K562 (cell line): ENCODE results near the gene ABCB10. TPM values are rescaled to one million over a fixed set of nuclear protein-coding genes. Genes with fewer than 3 reads are reported as not detected.
A peak's percentile ranks its signal among the peaks of the same experiment; 100 is the strongest.

Experiments used
- NR2C2 ChIP-seq, 2 experiments: fragments of 200-800 bp in 1 of 2; sonication (Bioruptor generic) in 1 of 2; sonication (generic) in 1 of 2; formaldehyde crosslinking in 1 of 2; IDR thresholded peaks; 2 replicates each; pipeline versions ENCODE4 v1.6.1 to v1.8.0; 2016 to 2022; ENCODE audit warnings: mild to moderate bottlenecking in 1 of 2, missing compliant biosample characterization in 1 of 2, missing genetic modification characterization in 1 of 2, missing genetic modification reagents in 1 of 2
- RFX1 ChIP-seq: fragments of 450-650 bp; IDR thresholded peaks from 2 replicates; pipeline ENCODE4 v1.6.1; 2016; ENCODE audit warnings: mild to moderate bottlenecking, moderate library complexity
- SRF ChIP-seq, 2 experiments: fragments of 250-450, 450-650 bp in 1 of 2; sonication (Bioruptor Pico) in 1 of 2; sonication (generic) in 1 of 2; formaldehyde crosslinking; IDR thresholded peaks; 2 replicates each; pipeline versions ENCODE4 v1.5.0 to v1.5.1; 2020 to 2022; ENCODE audit warnings: mild to moderate bottlenecking in 1 of 2, missing genetic modification reagents in 1 of 2
- TAF1 ChIP-seq: IDR thresholded peaks from 2 replicates; pipeline ENCODE4 v1.6.1; 2011; ENCODE audit warnings: mild to moderate bottlenecking, low read length, moderate library complexity; ENCODE audit not compliant: insufficient read depth, control insufficient read depth, severe bottlenecking; ENCODE audit errors: extremely low read depth
- XRCC4 ChIP-seq: IDR thresholded peaks from one replicate; pipeline ENCODE4 v1.6.1; 2011; ENCODE audit not compliant: insufficient read depth, insufficient read length; ENCODE audit errors: extremely low read depth
- polyA plus RNA-seq, 8 experiments: library from polyadenylated mRNA; depleted of rRNA in 4 of 8; stranded (reverse) in 5 of 8; unstranded in 3 of 8; fragments of >200 nt; fragmentation: Nextera tagmentation in 2 of 8; fragmentation: Illumina TruSeq in 1 of 8; extraction: Ambion mirVana in 2 of 8; extraction: Trizol in 1 of 8; gene quantifications; 2 replicates each; pipeline versions ENCODE4 v1.2.1 to v1.2.3, GENCODE V29; 2011 to 2014; ENCODE audit warnings: inconsistent platforms in 1 of 8, missing spikeins in 1 of 8
- total RNA-seq, 7 experiments: library from RNA; depleted of rRNA in 6 of 7; stranded (reverse); fragments of >200 nt in 6 of 7; fragmentation: Illumina TruSeq in 2 of 7; extraction: Trizol in 2 of 7; gene quantifications; 2 replicates each; pipeline versions ENCODE4 v1.2.1 to v1.2.3, GENCODE V29; 2011 to 2021; ENCODE audit warnings: low replicate concordance in 1 of 7
- TF ChIP-seq, protein P1 (sequence below): fragments of 250-450 bp; sonication (Bioruptor Pico); IDR thresholded peaks from 2 replicates; pipeline ENCODE4 v1.4.0; 2020
- TF ChIP-seq, protein P2 (sequence below): fragments of 450-650 bp; IDR thresholded peaks from 2 replicates; pipeline ENCODE4 v1.6.1; 2016; ENCODE audit warnings: low read depth

ABCB10 gene
- total and polyA plus RNA-seq, 9 of the 15 experiments (the other 6 are each of a cell fraction or from before 2014, with no cell fraction given): 12.4 to 54.8 (median 36.4) TPM

- TF ChIP-seq, protein P1, sequence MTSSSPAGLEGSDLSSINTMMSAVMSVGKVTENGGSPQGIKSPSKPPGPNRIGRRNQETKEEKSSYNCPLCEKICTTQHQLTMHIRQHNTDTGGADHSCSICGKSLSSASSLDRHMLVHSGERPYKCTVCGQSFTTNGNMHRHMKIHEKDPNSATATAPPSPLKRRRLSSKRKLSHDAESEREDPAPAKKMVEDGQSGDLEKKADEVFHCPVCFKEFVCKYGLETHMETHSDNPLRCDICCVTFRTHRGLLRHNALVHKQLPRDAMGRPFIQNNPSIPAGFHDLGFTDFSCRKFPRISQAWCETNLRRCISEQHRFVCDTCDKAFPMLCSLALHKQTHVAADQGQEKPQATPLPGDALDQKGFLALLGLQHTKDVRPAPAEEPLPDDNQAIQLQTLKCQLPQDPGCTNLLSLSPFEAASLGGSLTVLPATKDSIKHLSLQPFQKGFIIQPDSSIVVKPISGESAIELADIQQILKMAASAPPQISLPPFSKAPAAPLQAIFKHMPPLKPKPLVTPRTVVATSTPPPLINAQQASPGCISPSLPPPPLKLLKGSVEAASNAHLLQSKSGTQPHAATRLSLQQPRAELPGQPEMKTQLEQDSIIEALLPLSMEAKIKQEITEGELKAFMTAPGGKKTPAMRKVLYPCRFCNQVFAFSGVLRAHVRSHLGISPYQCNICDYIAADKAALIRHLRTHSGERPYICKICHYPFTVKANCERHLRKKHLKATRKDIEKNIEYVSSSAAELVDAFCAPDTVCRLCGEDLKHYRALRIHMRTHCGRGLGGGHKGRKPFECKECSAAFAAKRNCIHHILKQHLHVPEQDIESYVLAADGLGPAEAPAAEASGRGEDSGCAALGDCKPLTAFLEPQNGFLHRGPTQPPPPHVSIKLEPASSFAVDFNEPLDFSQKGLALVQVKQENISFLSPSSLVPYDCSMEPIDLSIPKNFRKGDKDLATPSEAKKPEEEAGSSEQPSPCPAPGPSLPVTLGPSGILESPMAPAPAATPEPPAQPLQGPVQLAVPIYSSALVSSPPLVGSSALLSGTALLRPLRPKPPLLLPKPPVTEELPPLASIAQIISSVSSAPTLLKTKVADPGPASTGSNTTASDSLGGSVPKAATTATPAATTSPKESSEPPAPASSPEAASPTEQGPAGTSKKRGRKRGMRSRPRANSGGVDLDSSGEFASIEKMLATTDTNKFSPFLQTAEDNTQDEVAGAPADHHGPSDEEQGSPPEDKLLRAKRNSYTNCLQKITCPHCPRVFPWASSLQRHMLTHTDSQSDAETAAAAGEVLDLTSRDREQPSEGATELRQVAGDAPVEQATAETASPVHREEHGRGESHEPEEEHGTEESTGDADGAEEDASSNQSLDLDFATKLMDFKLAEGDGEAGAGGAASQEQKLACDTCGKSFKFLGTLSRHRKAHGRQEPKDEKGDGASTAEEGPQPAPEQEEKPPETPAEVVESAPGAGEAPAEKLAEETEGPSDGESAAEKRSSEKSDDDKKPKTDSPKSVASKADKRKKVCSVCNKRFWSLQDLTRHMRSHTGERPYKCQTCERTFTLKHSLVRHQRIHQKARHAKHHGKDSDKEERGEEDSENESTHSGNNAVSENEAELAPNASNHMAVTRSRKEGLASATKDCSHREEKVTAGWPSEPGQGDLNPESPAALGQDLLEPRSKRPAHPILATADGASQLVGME: 0 out of 2 replicates have a peak, but pooled peaks have one; percentile 56
- TF ChIP-seq TAF1: peak; percentile 55
- peak in 1 of 2 experiments; percentile 80; a peak in 2 of 4 replicates for TF ChIP-seq SRF (CRISPR knock-in tag; IDR thresholded peaks at IDR 0.05)
- no peak for TF ChIP-seq XRCC4
- TF ChIP-seq NR2C2 (CRISPR knock-in tag; IDR thresholded peaks at IDR 0.05): peak; percentile 67; the same call in 1 of the 2 replicates
- peak; percentile 53; the same call in 1 of the 2 replicates for TF ChIP-seq NR2C2 (tag; IDR thresholded peaks at IDR 0.05)
- TF ChIP-seq, protein P2, sequence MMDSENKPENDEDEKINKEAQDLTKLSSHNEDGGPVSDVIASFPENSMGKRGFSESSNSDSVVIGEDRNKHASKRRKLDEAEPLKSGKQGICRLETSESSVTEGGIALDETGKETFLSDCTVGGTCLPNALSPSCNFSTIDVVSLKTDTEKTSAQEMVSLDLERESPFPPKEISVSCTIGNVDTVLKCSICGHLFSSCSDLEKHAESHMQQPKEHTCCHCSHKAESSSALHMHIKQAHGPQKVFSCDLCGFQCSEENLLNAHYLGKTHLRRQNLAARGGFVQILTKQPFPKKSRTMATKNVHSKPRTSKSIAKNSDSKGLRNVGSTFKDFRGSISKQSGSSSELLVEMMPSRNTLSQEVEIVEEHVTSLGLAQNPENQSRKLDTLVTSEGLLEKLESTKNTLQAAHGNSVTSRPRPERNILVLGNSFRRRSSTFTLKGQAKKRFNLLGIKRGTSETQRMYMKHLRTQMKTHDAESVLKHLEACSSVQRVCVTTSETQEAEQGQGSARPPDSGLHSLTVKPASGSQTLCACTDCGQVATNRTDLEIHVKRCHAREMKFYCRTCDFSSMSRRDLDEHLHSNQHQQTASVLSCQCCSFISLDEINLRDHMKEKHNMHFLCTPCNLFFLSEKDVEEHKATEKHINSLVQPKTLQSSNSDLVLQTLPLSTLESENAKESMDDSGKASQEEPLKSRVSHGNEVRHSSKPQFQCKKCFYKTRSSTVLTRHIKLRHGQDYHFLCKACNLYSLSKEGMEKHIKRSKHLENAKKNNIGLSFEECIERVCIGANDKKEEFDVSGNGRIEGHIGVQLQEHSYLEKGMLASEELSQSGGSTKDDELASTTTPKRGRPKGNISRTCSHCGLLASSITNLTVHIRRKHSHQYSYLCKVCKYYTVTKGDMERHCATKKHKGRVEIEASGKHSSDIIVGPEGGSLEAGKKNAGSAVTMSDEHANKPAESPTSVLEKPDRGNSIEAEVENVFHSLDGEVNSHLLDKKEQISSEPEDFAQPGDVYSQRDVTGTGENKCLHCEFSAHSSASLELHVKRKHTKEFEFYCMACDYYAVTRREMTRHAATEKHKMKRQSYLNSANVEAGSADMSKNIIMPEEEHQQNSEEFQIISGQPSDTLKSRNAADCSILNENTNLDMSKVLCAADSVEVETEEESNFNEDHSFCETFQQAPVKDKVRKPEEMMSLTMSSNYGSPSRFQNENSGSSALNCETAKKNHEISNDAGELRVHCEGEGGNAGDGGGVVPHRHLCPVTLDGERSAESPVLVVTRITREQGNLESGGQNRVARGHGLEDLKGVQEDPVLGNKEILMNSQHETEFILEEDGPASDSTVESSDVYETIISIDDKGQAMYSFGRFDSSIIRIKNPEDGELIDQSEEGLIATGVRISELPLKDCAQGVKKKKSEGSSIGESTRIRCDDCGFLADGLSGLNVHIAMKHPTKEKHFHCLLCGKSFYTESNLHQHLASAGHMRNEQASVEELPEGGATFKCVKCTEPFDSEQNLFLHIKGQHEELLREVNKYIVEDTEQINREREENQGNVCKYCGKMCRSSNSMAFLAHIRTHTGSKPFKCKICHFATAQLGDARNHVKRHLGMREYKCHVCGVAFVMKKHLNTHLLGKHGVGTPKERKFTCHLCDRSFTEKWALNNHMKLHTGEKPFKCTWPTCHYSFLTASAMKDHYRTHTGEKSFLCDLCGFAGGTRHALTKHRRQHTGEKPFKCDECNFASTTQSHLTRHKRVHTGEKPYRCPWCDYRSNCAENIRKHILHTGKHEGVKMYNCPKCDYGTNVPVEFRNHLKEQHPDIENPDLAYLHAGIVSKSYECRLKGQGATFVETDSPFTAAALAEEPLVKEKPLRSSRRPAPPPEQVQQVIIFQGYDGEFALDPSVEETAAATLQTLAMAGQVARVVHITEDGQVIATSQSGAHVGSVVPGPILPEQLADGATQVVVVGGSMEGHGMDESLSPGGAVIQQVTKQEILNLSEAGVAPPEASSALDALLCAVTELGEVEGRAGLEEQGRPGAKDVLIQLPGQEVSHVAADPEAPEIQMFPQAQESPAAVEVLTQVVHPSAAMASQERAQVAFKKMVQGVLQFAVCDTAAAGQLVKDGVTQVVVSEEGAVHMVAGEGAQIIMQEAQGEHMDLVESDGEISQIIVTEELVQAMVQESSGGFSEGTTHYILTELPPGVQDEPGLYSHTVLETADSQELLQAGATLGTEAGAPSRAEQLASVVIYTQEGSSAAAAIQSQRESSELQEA: peak; percentile 67; the same call in 1 of the 2 replicates
- no peak for TF ChIP-seq RFX1
Observed at GRCh38 chr1:229558460-229559335, at the start of gene ABCB10 (continued).
